Liver (tissue), 3 donors: Measurements from ENCODE around the gene DPP6.
"Not testable (repeated sequence)": the region's sequence is repeated elsewhere in the genome, so short reads cannot be mapped to it uniquely, and the experiment has no call there.

ENCODE experiments used
- CTCF ChIP-seq: fragments of 150-350 bp; IDR thresholded peaks from 2 replicates; pipeline ENCODE4 v1.5.1; 2017; ENCODE audit warnings: improper control_type of control experiment, low read depth, low read length; ENCODE audit not compliant: missing input control
- EGR1 ChIP-seq, 2 donors: IDR thresholded peaks; 2 replicates each; pipeline ENCODE4 v1.6.1; 2016 to 2018; ENCODE audit warnings: antibody characterized with exemption in 2 of 2, low read depth in 2 of 2
- GABPA ChIP-seq, 2 donors: IDR thresholded peaks in 1 of 2; conservative IDR thresholded peaks in 1 of 2; 2 replicates each; pipeline ENCODE4 v1.6.1; 2016; ENCODE audit warnings: antibody characterized with exemption in 2 of 2, mild to moderate bottlenecking in 1 of 2, moderate library complexity in 1 of 2
- HNF4A ChIP-seq, 2 donors: conservative IDR thresholded peaks; 2 replicates each; pipeline ENCODE4 v1.6.1; 2016; ENCODE audit warnings: antibody characterized with exemption in 2 of 2, mild to moderate bottlenecking in 2 of 2
- JUND ChIP-seq, 2 donors: IDR thresholded peaks; 2 replicates each; pipeline ENCODE4 v1.6.1; 2016; ENCODE audit warnings: antibody characterized with exemption in 2 of 2
- TAF1 ChIP-seq: conservative IDR thresholded peaks from 2 replicates; pipeline ENCODE4 v1.6.1; 2016; ENCODE audit warnings: antibody characterized with exemption, mild to moderate bottlenecking
- YY1 ChIP-seq: IDR thresholded peaks from 2 replicates; pipeline ENCODE4 v1.6.1; 2016; ENCODE audit warnings: antibody characterized with exemption, mild to moderate bottlenecking
- TF ChIP-seq, protein P1 (sequence below): IDR thresholded peaks from 2 replicates; pipeline ENCODE4 v1.6.1; 2016; ENCODE audit warnings: antibody characterized with exemption
- donor health status: healthy.
- donor health status: healthy.

- TF ChIP-seq, protein P1, sequence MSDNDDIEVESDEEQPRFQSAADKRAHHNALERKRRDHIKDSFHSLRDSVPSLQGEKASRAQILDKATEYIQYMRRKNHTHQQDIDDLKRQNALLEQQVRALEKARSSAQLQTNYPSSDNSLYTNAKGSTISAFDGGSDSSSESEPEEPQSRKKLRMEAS, result not testable (repeated sequence)
- TF ChIP-seq CTCF; EGR1 (IDR thresholded peaks at IDR 0.05; ENCODE audit: low read depth in 2 of 2); JUND (IDR thresholded peaks at IDR 0.05); TAF1; YY1; HNF4A (conservative IDR thresholded peaks at IDR 0.05); GABPA (IDR thresholded peaks at IDR 0.05 in 1 of 2, conservative IDR thresholded peaks at IDR 0.05 in 1 of 2): not testable (repeated sequence)
These were observed 1.8 kb upstream of the DPP6 start for GRCh38 chr7:154050394-154050793.
